Activated B cell treated with CpG ODN at 0.5 μM for 24 hours (primary cell): ENCODE data around the gene CPSF6. TPM values are rescaled to one million over a fixed set of nuclear protein-coding genes. Genes with fewer than 3 reads are reported as not detected.

Source experiments
- ATAC-seq: fragments of 200-7000 bp; cut with Tn5 transposase; one replicate; pipeline ENCODE4 v1.10.0; 2021; ENCODE audit warnings: low read depth, mild to moderate bottlenecking, moderate library complexity
- CTCF ChIA-PET: fragments of 350-600 bp; sonication (Branson Sonifier 250); formaldehyde crosslinking; loops from one replicate; lab custom pipeline; 2021; ENCODE audit warnings: antibody characterized with exemption; lab: Charles Lee
- POLR2A ChIA-PET: fragments of 350-600 bp; sonication (Branson Sonifier 250); formaldehyde crosslinking; loops from one replicate; lab custom pipeline; 2021; ENCODE audit warnings: antibody characterized with exemption; lab: Charles Lee
- DNase-seq: peaks from one replicate; pipeline ENCODE4 v3.0.0; 2022
- H3K27ac Mint-ChIP-seq: one replicate; pipeline ENCODE4 v1.8.0; 2020; ENCODE audit warnings: mixed read lengths
- H3K27me3 Mint-ChIP-seq: one replicate; pipeline ENCODE4 v1.8.0; 2021; ENCODE audit warnings: mixed read lengths
- H3K36me3 Mint-ChIP-seq: one replicate; pipeline ENCODE4 v1.8.0; 2021; ENCODE audit warnings: low read depth, mixed read lengths
- H3K4me1 Mint-ChIP-seq: one replicate; pipeline ENCODE4 v1.8.0; 2021; ENCODE audit warnings: mixed read lengths
- H3K4me3 Mint-ChIP-seq: one replicate; pipeline ENCODE4 v1.8.0; 2020; ENCODE audit warnings: mild to moderate bottlenecking, mixed read lengths
- H3K9me3 Mint-ChIP-seq: one replicate; pipeline ENCODE4 v1.8.0; 2020; ENCODE audit warnings: mixed read lengths
- CTCF ChIP-seq: fragments of 200-600 bp; IDR thresholded peaks from one replicate; pipeline ENCODE4 v1.8.0; 2022; ENCODE audit warnings: antibody characterized with exemption, mild to moderate bottlenecking
- intact Hi-C: fragments of 100-400 bp; cut with micrococcal nuclease; formaldehyde crosslinking; loops from one replicate; pipeline ENCODE4 v1.15.1; 2024
- total RNA-seq: library from RNA; stranded (reverse); gene quantifications from 2 replicates; pipeline ENCODE4 v1.2.3, GENCODE V29; 2022

Gene CPSF6
- total RNA-seq, 1 donor from 2014 or later, result 104 TPM

GRCh38 chr12:69211160-69211559, 28.2 kb upstream of the CPSF6 start:
- intact Hi-C loops, result no loop called here
- Mint-ChIP-seq H3K4me1 (no peaks in the 10 kb centered on the region), H3K27ac (no peak overlapping the region), H3K4me3 (no peak overlapping the region), H3K27me3 (peaks cover 3% of the 10 kb centered on the region), H3K36me3 (no peaks in the 10 kb centered on the region), H3K9me3 (peaks cover 12% of the 10 kb centered on the region)
- CTCF ChIA-PET, result no interaction called here
- POLR2A ChIA-PET, result no interaction called here
- TF ChIP-seq CTCF, result no peak
- no peak for ATAC-seq
- no peak for DNase-seq

GRCh38 chr12:69214169-69214568, 25.2 kb upstream of the CPSF6 start:
- Mint-ChIP-seq H3K27ac (no peak overlapping the region), H3K27me3 (peaks cover 6% of the 10 kb centered on the region), H3K4me3 (no peak overlapping the region), H3K9me3 (no peaks in the 10 kb centered on the region), H3K36me3 (no peaks in the 10 kb centered on the region), H3K4me1 (no peaks in the 10 kb centered on the region)
- DNase-seq, result no peak
- POLR2A ChIA-PET, result no interaction called here
- TF ChIP-seq CTCF, result no peak
- CTCF ChIA-PET, result no interaction called here
- intact Hi-C loops, result no loop called here
- no peak for ATAC-seq

DNA sequence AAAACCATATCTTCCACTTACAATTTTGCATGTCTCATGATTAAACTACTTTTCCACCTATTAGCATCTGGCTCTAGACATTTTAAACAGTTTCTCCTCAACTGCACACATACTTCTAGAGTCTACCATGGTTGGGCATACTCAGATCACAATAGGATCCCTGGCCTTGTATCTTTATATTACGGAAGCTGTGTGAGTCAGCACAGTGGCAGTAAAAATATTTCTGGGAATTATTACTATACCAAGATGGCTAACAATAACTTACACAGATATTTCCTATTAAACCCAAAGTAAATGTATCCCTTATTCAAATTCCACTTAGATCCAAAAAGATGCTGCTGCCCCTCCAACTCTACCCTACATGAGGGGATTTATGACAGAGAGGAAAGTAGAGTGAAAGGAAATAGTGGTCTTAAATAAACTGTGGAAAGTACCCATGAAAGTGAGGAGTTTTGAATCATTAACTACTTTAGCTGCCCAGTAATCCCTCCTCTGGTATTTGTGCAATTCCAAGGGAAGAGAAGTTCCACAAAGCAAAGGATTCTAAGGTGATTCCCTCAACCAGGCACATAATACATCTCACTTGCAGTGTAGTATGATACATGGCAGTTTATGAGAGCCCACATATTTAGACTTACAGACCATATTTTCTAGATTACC, 14.0 kb upstream of the CPSF6 start:
- intact Hi-C loops, result no loop called here
- Mint-ChIP-seq H3K4me3 (no peak overlapping the region), H3K4me1 (no peaks in the 10 kb centered on the region), H3K27ac (no peak overlapping the region), H3K36me3 (no peaks in the 10 kb centered on the region), H3K27me3 (peaks cover 2% of the 10 kb centered on the region), H3K9me3 (peaks cover 2% of the 10 kb centered on the region)
- TF ChIP-seq CTCF, result no peak
- DNase-seq (no peak), ATAC-seq (no peak)
- ChIA-PET POLR2A (no interaction called here), CTCF (no interaction called here)

DNA sequence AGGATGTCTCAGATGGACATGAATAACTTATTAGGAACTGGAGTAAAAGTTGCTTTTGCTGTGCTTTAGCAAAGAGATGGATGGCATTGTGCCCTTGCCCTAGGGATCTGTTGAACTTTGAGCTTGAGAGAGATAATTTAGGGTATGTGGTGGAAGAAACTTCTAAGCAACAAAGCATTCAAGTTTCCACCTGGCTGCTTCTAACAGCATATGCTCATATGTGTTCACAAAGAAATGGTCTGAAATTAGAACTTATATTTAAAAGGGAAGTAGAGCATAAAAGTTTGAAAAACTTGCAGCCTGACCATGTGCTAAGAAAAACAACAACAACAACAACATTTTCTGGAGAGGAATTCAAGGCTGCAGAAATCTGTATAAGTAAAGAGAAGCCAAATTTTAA, 7.9 kb upstream of the CPSF6 start:
- Mint-ChIP-seq H3K27ac (no peak overlapping the region), H3K4me3 (no peak overlapping the region), H3K9me3 (peaks cover 16% of the 10 kb centered on the region), H3K27me3 (no peaks in the 10 kb centered on the region), H3K36me3 (no peaks in the 10 kb centered on the region), H3K4me1 (no peaks in the 10 kb centered on the region)
- intact Hi-C loops, result no loop called here
- no peak for DNase-seq
- ChIA-PET CTCF (no interaction called here), POLR2A (no interaction called here)
- ATAC-seq, result no peak
- TF ChIP-seq CTCF, result no peak

DNA sequence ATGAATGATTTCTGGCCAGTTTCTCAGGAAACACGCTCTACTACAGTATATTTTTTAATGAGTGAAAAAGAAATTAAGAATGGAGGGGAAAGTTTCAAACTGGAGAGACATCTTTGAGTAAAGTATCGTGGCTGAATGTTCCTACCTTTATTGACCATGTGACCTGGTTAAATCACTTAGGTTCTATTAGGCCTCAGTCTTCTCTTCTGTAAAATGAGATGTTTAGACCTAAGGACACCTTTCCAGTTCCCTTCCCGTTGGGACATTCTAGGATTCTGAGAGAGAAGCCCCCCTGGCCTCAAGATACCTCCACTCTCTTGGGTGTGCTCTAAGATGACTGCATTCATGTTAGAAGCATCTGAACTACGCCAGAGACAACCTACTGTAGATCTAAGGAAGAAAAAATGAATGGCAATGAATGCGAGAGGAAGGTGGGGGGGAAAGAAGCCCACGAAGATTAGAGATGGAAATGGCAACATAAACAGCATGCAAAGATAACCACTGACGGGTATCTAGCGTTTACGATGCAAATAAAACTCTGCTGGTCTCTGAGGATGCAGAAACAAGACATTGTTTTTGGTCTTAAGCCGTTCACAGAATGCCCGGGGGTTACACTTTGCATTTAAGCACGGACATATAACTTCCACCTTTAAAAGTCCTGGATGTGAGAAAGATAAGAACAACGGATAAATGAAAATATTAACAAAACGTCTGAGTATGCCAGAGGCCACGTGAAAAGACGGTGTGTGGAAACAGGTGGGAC, 599 bp upstream of the CPSF6 start:
- peaks cover 49% of the 10 kb centered on the region for H3K4me1 Mint-ChIP-seq
- intact Hi-C loops, result loop anchor here (1.0 to 5.0 kb wide), 9 partner anchors 81 to 1971 kb away; partner anchors contain the start of genes CAND1, CCT2, CNOT2 and CPM
- H3K36me3 Mint-ChIP-seq, result peaks cover 19% of the 10 kb centered on the region
- no peak for TF ChIP-seq CTCF
- no peak for DNase-seq
- no peaks in the 10 kb centered on the region for H3K27me3 Mint-ChIP-seq
- ChIA-PET CTCF (no interaction called here), POLR2A (interaction anchor here (1.4 kb wide), 1 partner anchor 431 kb away, joined by 3 read pairs; the partner anchor contains the start of gene MDM2)
- ATAC-seq, result peak; percentile 2
- no peaks in the 10 kb centered on the region for H3K9me3 Mint-ChIP-seq
- peak overlapping the region; percentile 96 for H3K27ac Mint-ChIP-seq
- peak overlapping the region; percentile 90 for H3K4me3 Mint-ChIP-seq
